ENCODE results near the gene GGT5.

GRCh38 chr22:24232124-24232523, 12.8 kb downstream of the GGT5 start:
- no peak for TF ChIP-seq EZH2 (IDR thresholded peaks at IDR 0.05)
- no peak for TF ChIP-seq POLR2AphosphoS5 (IDR thresholded peaks at IDR 0.05; ENCODE audit: borderline replicate concordance, low read depth, low read length)
